NCI-H524 (cell line): Measurements from ENCODE around the gene ZNF714.
A peak's percentile ranks its signal among the peaks of the same experiment; 100 is the strongest.

Experiments
- DNase-seq, 2 experiments: peaks; one replicate each; lab custom pipeline; 2025; lab: John Stamatoyannopoulos, UW

The ZNF714 gene

GRCh38 chr19:21082011-21082975 is at the start of gene ZNF714:
ZNF714 (plus strand) TSS chr19:21082203; CDS start chr19:21098269, 16,066 bp downstream.
- DNase-seq: peak; percentile 98

- DNase-seq: no peak
Observed at GRCh38 chr19:21045028-21045427, 37.0 kb upstream of the ZNF714 start.

GRCh38 chr19:21046489-21046888 is 35.5 kb upstream of the ZNF714 start:
- no peak for DNase-seq

- DNase-seq: no peak
Observed at GRCh38 chr19:21047716-21048115, 34.3 kb upstream of the ZNF714 start.

GRCh38 chr19:21052902-21053301 is 29.1 kb upstream of the ZNF714 start:
- no peak for DNase-seq

GRCh38 chr19:21065336-21065735 is 16.7 kb upstream of the ZNF714 start:
- no peak for DNase-seq

- DNase-seq: peak; percentile 13 to 65
Observed at GRCh38 chr19:21084343-21084742, 2.3 kb downstream of the ZNF714 start.

- no peak for DNase-seq
Observed at GRCh38 chr19:21087871-21088270, 5.9 kb downstream of the ZNF714 start.

GRCh38 chr19:21092109-21092508 is 10.1 kb downstream of the ZNF714 start:
- no peak for DNase-seq

- DNase-seq: no peak
Observed at GRCh38 chr19:21094347-21095025, 12.5 kb downstream of the ZNF714 start.

- no peak for DNase-seq
Observed at GRCh38 chr19:21098291-21098690, 16.3 kb downstream of the ZNF714 start.

- DNase-seq: no peak
Observed at GRCh38 chr19:21101521-21102242, 19.7 kb downstream of the ZNF714 start.

GRCh38 chr19:21109116-21109515 is 27.1 kb downstream of the ZNF714 start:
- no peak for DNase-seq

GRCh38 chr19:21110183-21110582 is 28.2 kb downstream of the ZNF714 start:
- DNase-seq: no peak

- DNase-seq: no peak
Observed at GRCh38 chr19:21115430-21115829, 33.4 kb downstream of the ZNF714 start.

- DNase-seq: no peak
Observed at GRCh38 chr19:21117041-21117907, 35.3 kb downstream of the ZNF714 start.

- DNase-seq: no peak
Observed at GRCh38 chr19:21126078-21126477, 44.1 kb downstream of the ZNF714 start.

GRCh38 chr19:21127001-21127400 is 45.0 kb downstream of the ZNF714 start:
- DNase-seq: no peak

- DNase-seq: no peak
Observed at GRCh38 chr19:21127898-21128297, 45.9 kb downstream of the ZNF714 start.

GRCh38 chr19:21128901-21129698 is 47.1 kb downstream of the ZNF714 start:
- no peak for DNase-seq
